Right lobe of liver (tissue), 6 donors: ENCODE data around the gene TNP2. TPM values are rescaled to one million over a fixed set of nuclear protein-coding genes. Genes with fewer than 3 reads are reported as not detected.

Experiments used
- ATAC-seq, 4 donors: fragments of 200-7000 bp; cut with Tn5 transposase; one replicate each; pipeline ENCODE4 v1.9.1; 2020; ENCODE audit warnings: mild to moderate bottlenecking in 4 of 4, moderate library complexity in 4 of 4
- DNase-seq, 3 donors: peaks; one replicate each; pipeline ENCODE4 v3.0.0-alpha.2; 2020
- H3K27ac ChIP-seq, 3 donors: fragments of 200-600 bp; one replicate each; pipeline ENCODE4 v1.8.0; 2022
- H3K27me3 ChIP-seq, 2 donors: fragments of 200-600 bp; one replicate each; pipeline ENCODE4 v1.8.0; 2022
- H3K36me3 ChIP-seq, 4 donors: fragments of 200-600 bp; sonication (generic) in 1 of 4; one replicate each; pipeline versions ENCODE4 v1.5.1 to v1.8.0; 2017 to 2022; ENCODE audit warnings: control low read depth in 1 of 4
- H3K4me1 ChIP-seq, 4 donors: fragments of 200-600 bp; sonication (generic) in 1 of 4; one replicate each; pipeline versions ENCODE4 v1.5.1 to v1.8.0; 2017 to 2022; ENCODE audit warnings: control low read depth in 1 of 4
- H3K4me3 ChIP-seq, 3 donors: fragments of 200-600 bp; one replicate each; pipeline ENCODE4 v1.8.0; 2022
- H3K9me3 ChIP-seq, 4 donors: fragments of 200-600 bp; sonication (generic) in 1 of 4; one replicate each; pipeline versions ENCODE4 v1.5.1 to v1.8.0; 2017 to 2022; ENCODE audit warnings: control low read depth in 1 of 4
- CTCF ChIP-seq, 4 donors: fragments of 200-600 bp in 3 of 4; fragments of 450-650 bp in 1 of 4; IDR thresholded peaks; one replicate each; pipeline versions ENCODE4 v1.5.1 to v1.8.0; 2016 to 2022; ENCODE audit warnings: antibody characterized with exemption in 4 of 4, mild to moderate bottlenecking in 2 of 4
- POLR2A ChIP-seq: fragments of 450-650 bp; IDR thresholded peaks from one replicate; pipeline ENCODE4 v1.6.1; 2017; ENCODE audit warnings: antibody characterized with exemption, mild to moderate bottlenecking
- WGBS: methylation state at CpG from one replicate; pipeline ENCODE4 v1.1.6; 2018; ENCODE audit warnings: low coverage, low lambda C conversion rate; ENCODE audit not compliant: insufficient coverage; ENCODE audit errors: missing lambda C conversion rate; 5-methylcytosine and 5-hydroxymethylcytosine counted together
- intact Hi-C, 2 donors: fragments of 100-400 bp; cut with DNase I; formaldehyde crosslinking; loops; one replicate each; pipeline versions ENCODE4 v1.11.2 to v1.14.1; 2022
- total RNA-seq, 6 experiments: library from RNA; depleted of rRNA in 2 of 6; stranded (reverse); fragments of >200 nt in 2 of 6; fragmentation: NEBNext Ultra II Directional in 3 of 6; extraction: Animal tissue kit (Norgen Biotek cat#: 25700) in 3 of 6; gene quantifications; one replicate each; pipeline versions ENCODE4 v1.1.0 to v1.2.4, GENCODE V29; 2016 to 2023
- donor health status: DM: no; HTN: yes; CAD: no.
- donor health status: DM: no; HTN: no; CAD: no.
- donor health status: DM: no; HTN: no; CAD: no.
- donor health status: DM: no; HTN: yes; CAD: no.
- donor health status: DM: no; HTN: yes; CAD: no.

Gene TNP2
- total RNA-seq, 6 experiments from 2014 or later: not detected

- no peak overlapping the region for H3K4me3 ChIP-seq
- TF ChIP-seq CTCF (IDR thresholded peaks at IDR 0.05) (no peak), POLR2A (no peak)
- intact Hi-C loops: no loop called here
- H3K27ac ChIP-seq: no peak overlapping the region
- no peaks in the 10 kb centered on the region for H3K9me3 ChIP-seq
- H3K36me3 ChIP-seq: no peaks in the 10 kb centered on the region
- H3K4me1 ChIP-seq: peaks cover 0 to 14% (median under 1%) of the 10 kb centered on the region in 4 donors
- ATAC-seq: no peak
- no peaks in the 10 kb centered on the region for H3K27me3 ChIP-seq
- DNase-seq: no peak
- WGBS: 97% methylated on average over 5 of the region's 7 CpGs
These were observed 5.8 kb upstream of the TNP2 start for GRCh38 chr16:11274964-11275363.

- no peaks in the 10 kb centered on the region for H3K9me3 ChIP-seq
- H3K27me3 ChIP-seq: no peaks in the 10 kb centered on the region
- ATAC-seq: no peak
- no peak for TF ChIP-seq POLR2A
- TF ChIP-seq CTCF (IDR thresholded peaks at IDR 0.05): no peak
- no peaks in the 10 kb centered on the region for H3K36me3 ChIP-seq
- H3K4me1 ChIP-seq: peaks cover 0 to 2% (median 0%) of the 10 kb centered on the region in 4 donors
- 72% methylated on average over 2 of the region's 3 CpGs for WGBS
- H3K4me3 ChIP-seq: no peak overlapping the region
- intact Hi-C loops: no loop called here
- no peak overlapping the region for H3K27ac ChIP-seq
- DNase-seq: no peak
These were observed 4.7 kb upstream of the TNP2 start for GRCh38 chr16:11273721-11274324.

GRCh38 chr16:11272921-11273720 lies 4.0 kb upstream of the TNP2 start, which contains the start of gene PRM3:
Gene PRM3, minus strand, starts transcription at chr16:11273629. Its CDS starts 34 bp downstream, at chr16:11273595.
- Histone ChIP-seq H3K27me3 (no peaks in the 10 kb centered on the region), H3K27ac (no peak within 1 kb of the TSS), H3K9me3 (no peaks in the 10 kb centered on the region), H3K4me3 (no peak within 1 kb of the TSS), H3K36me3 (no peaks in the 10 kb centered on the region), H3K4me1 (no peaks in the 10 kb centered on the region)
- ATAC-seq: no peak
- TF ChIP-seq CTCF (IDR thresholded peaks at IDR 0.05) (no peak), POLR2A (no peak)
- DNase-seq: no peak
- intact Hi-C loops: no loop called here
- 77% methylated on average over 16 of the region's 30 CpGs for WGBS

DNA sequence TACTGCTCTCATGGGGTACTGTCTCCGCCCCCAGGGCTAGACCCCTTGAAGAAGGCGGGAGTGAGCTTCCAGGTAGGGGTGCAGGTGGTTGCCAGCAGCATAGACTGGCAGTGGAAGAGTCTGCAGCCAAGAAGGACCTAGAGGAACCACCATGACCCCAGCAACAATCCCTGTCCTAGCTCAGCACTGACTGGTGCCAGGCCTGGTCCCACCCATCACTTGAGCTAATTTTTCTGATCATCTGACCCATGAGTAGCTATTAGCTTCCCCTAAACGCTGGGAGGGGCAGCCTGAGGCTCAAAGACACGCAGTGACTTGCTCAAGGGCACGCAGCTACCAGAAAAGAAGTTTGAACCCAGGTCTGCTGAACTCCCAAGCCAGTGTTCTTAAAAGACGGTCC lies 3.4 kb upstream of the TNP2 start:
- Histone ChIP-seq H3K4me3 (no peak overlapping the region), H3K27me3 (no peaks in the 10 kb centered on the region), H3K4me1 (no peaks in the 10 kb centered on the region), H3K27ac (no peak overlapping the region), H3K9me3 (no peaks in the 10 kb centered on the region), H3K36me3 (no peaks in the 10 kb centered on the region)
- no peak for TF ChIP-seq POLR2A
- TF ChIP-seq CTCF (IDR thresholded peaks at IDR 0.05): no peak
- intact Hi-C loops: no loop called here
- DNase-seq (no peak), ATAC-seq (peak in 1 of 4 donors; percentile 41)
- 14% methylated on average over 1 of the region's 6 CpGs for WGBS
